ENCODE measurements around the gene GALNTL6.

Gene GALNTL6

DNA sequence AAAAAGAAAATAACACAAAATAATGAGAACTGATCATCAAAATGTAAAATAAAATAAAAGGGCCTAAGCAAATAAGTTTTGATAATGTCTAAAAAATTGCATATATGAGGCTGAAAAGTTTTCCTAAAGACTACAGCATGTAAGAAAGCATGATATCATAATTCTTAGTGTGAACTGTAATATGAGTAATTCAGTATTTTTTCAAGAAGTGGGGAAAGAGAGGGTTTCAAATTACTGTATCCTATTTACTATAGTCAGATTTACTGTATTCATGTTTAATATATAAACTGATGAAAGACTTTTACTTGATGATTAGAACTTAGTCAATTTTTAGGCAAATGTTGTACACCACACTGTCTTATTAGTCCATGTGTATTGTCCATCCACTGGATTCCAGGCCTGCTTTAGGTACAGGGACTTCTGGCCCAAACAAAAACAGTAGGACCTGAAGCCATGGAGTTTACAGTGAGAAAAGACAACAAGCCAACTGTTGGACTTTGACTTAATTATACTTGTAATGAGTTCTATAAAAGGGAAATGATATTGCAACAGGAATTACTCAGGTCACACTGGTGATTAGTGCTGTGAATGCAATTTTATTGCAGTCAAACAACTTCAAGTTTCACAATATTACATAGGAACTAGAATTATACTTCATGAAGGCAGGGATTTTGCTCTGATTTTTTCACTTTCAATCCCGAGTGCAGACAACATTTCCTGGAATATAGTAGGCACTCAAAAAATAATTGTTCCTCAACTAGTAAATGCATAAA, 837.7 kb downstream of the GALNTL6 start:
- no peak overlapping the region for H3K9ac ChIP-seq (ENCODE audit: low read depth, low read length)
- H3K4me3 ChIP-seq (ENCODE audit: low read length): no peak overlapping the region
- H3K4me2 ChIP-seq (ENCODE audit: low read length): no peak overlapping the region
- no peaks in the 10 kb centered on the region for H3K9me3 ChIP-seq (replicated peaks; ENCODE audit: low read length)
- no peaks in the 10 kb centered on the region for H3K36me3 ChIP-seq (ENCODE audit: insufficient read depth, low read length)
- no peaks in the 10 kb centered on the region for H3K4me1 ChIP-seq (ENCODE audit: control insufficient read depth, insufficient read depth, low read length)
- H3K27me3 ChIP-seq (ENCODE audit: control insufficient read depth, insufficient read depth, low read length): no peaks in the 10 kb centered on the region

DNA sequence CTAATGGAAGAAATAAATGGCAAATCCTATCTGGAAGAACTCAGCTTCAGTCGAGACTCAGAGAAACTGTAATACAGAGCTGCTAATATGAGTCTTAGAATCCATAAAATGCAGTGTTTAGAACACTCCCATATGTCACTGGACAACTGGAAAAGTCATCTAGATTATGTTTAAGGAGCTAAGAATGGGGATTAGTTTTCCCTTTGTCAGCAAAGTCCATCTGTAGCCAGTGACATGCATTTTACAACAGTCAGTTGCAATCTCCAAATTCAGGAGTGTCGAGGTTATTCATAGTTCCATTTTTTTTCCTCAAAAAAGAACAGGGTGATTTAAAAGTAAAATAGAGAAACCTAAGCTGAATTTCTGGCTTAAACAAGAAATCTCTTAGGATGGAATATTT, 838.8 kb downstream of the GALNTL6 start:
- H3K9me3 ChIP-seq (replicated peaks; ENCODE audit: low read length): no peaks in the 10 kb centered on the region
- H3K27me3 ChIP-seq (ENCODE audit: control insufficient read depth, insufficient read depth, low read length): no peaks in the 10 kb centered on the region
- H3K4me2 ChIP-seq (ENCODE audit: low read length): no peak overlapping the region
- H3K4me1 ChIP-seq (ENCODE audit: control insufficient read depth, insufficient read depth, low read length): no peaks in the 10 kb centered on the region
- H3K4me3 ChIP-seq (ENCODE audit: low read length): no peak overlapping the region
- no peaks in the 10 kb centered on the region for H3K36me3 ChIP-seq (ENCODE audit: insufficient read depth, low read length)
- no peak overlapping the region for H3K9ac ChIP-seq (ENCODE audit: low read depth, low read length)

DNA sequence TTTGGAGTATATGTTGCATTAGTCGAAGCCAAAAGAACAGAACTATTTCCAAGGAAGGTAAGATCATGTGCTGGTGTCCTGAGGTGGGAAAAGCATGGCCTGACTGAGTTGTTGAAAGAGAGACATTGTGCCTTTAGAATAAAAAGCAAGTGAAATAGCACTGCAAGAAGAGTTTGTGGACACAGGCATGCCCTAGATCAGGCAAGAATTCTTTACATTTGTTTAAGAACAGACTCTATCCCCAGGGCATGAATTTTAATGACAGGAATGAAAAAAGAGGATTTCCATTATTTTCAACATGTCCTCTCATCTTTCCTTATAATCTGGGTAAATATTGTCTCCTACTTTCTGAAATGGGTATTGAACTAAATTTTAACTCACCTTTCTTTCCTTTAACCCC, 839.2 kb downstream of the GALNTL6 start:
- H3K4me1 ChIP-seq (ENCODE audit: control insufficient read depth, insufficient read depth, low read length): no peaks in the 10 kb centered on the region
- H3K9ac ChIP-seq (ENCODE audit: low read depth, low read length): no peak overlapping the region
- no peak overlapping the region for H3K4me3 ChIP-seq (ENCODE audit: low read length)
- H3K4me2 ChIP-seq (ENCODE audit: low read length): no peak overlapping the region
- H3K27me3 ChIP-seq (ENCODE audit: control insufficient read depth, insufficient read depth, low read length): no peaks in the 10 kb centered on the region
- no peaks in the 10 kb centered on the region for H3K36me3 ChIP-seq (ENCODE audit: insufficient read depth, low read length)
- H3K9me3 ChIP-seq (replicated peaks; ENCODE audit: low read length): no peaks in the 10 kb centered on the region

DNA sequence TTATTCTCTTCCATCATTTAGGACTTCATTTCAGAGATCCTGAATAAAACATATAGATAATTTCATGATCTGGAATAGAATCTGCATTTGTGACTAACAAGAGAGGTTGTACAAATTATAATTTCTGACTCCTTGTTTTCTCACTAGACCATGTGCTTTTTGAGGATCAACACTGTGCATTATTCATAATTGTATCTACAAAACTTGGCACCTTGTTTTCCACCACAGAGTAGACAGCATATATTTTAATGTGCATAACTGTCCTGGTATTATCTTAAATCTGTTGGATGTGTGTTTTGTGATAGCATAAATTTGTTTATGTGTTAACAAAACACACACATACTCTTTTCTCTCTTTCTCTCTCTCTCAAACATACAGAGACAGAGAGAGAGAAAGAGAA, 840.5 kb downstream of the GALNTL6 start:
- Histone ChIP-seq H3K4me2 (ENCODE audit: low read length) (no peak overlapping the region), H3K4me3 (ENCODE audit: low read length) (no peak overlapping the region), H3K36me3 (ENCODE audit: insufficient read depth, low read length) (no peaks in the 10 kb centered on the region), H3K27me3 (ENCODE audit: control insufficient read depth, insufficient read depth, low read length) (no peaks in the 10 kb centered on the region), H3K9ac (ENCODE audit: low read depth, low read length) (no peak overlapping the region), H3K9me3 (replicated peaks; ENCODE audit: low read length) (no peaks in the 10 kb centered on the region), H3K4me1 (ENCODE audit: control insufficient read depth, insufficient read depth, low read length) (no peaks in the 10 kb centered on the region)

DNA sequence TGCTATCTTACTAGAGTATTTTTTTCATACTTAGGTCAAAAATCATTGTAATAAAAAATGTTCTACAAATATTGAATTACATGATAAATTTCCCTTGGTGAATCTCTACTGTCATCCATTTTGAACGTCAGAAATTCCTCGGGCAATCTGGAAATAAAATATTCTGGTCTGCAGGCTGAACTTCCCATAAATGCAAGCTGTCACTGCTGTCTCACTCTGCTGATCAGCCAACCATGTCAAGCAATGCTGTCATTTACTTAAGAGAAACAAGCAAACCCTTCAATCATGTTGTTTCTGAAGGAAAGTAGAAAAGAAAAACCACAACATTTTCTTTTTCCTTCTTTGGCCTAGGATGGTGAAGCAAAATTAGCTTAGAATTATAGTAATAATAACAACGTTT, 841.3 kb downstream of the GALNTL6 start:
- H3K27me3 ChIP-seq (ENCODE audit: control insufficient read depth, insufficient read depth, low read length): no peaks in the 10 kb centered on the region
- no peaks in the 10 kb centered on the region for H3K36me3 ChIP-seq (ENCODE audit: insufficient read depth, low read length)

DNA sequence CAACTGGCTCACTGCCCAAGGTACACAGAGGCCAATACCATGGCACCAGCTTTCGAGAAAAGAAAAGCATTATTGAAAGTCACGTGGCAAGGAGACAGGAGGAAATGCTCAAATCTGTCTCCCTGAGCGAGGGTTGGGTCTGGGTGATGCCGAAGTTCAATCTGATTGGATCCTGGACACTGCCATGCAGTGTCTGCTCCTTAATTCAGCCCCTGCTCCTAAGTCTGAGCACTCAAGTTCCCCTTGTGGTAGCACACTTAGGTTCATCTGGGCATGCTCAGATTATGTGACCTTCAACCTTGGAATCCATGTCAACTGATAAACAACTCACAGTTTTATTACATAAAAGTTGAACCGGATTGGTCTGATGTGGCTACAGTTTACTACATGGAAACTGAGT, 842.9 kb downstream of the GALNTL6 start:
- H3K4me3 ChIP-seq (ENCODE audit: low read length): no peak overlapping the region
- H3K4me1 ChIP-seq (ENCODE audit: control insufficient read depth, insufficient read depth, low read length): no peaks in the 10 kb centered on the region
- H3K9ac ChIP-seq (ENCODE audit: low read depth, low read length): no peak overlapping the region
- H3K4me2 ChIP-seq (ENCODE audit: low read length): no peak overlapping the region
- H3K27me3 ChIP-seq (ENCODE audit: control insufficient read depth, insufficient read depth, low read length): no peaks in the 10 kb centered on the region
- H3K9me3 ChIP-seq (replicated peaks; ENCODE audit: low read length): no peaks in the 10 kb centered on the region
- H3K36me3 ChIP-seq (ENCODE audit: insufficient read depth, low read length): no peaks in the 10 kb centered on the region

More for the DNA sequence above, 841.3 kb downstream of the GALNTL6 start:
- H3K4me3 ChIP-seq (ENCODE audit: low read length): no peak overlapping the region
- H3K4me1 ChIP-seq (ENCODE audit: control insufficient read depth, insufficient read depth, low read length): no peaks in the 10 kb centered on the region
- no peak overlapping the region for H3K9ac ChIP-seq (ENCODE audit: low read depth, low read length)
- H3K4me2 ChIP-seq (ENCODE audit: low read length): no peak overlapping the region
- H3K9me3 ChIP-seq (replicated peaks; ENCODE audit: low read length): no peaks in the 10 kb centered on the region

DNA sequence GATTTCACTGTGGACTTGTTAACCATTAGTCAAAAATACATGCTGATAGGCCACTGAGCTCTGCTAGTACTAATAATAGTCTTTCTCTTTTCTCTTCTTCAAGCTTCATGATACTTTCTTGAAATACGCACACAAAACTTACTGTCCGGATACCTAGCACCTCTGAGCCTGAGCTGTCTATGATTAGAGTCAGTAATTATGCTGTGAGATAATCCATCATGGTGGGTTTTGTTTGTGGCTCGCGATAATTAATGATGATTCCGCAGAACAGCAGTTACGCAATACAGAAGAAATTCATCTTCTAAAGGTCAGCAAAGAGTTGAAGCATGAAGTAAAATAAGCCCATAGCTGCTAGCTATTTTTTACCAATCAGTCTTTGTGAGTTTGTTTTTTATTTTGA, 843.9 kb downstream of the GALNTL6 start:
- Histone ChIP-seq H3K4me2 (ENCODE audit: low read length) (no peak overlapping the region), H3K36me3 (ENCODE audit: insufficient read depth, low read length) (no peaks in the 10 kb centered on the region), H3K9me3 (replicated peaks; ENCODE audit: low read length) (no peaks in the 10 kb centered on the region), H3K4me1 (ENCODE audit: control insufficient read depth, insufficient read depth, low read length) (no peaks in the 10 kb centered on the region), H3K4me3 (ENCODE audit: low read length) (no peak overlapping the region), H3K9ac (ENCODE audit: low read depth, low read length) (no peak overlapping the region), H3K27me3 (ENCODE audit: control insufficient read depth, insufficient read depth, low read length) (no peaks in the 10 kb centered on the region)

DNA sequence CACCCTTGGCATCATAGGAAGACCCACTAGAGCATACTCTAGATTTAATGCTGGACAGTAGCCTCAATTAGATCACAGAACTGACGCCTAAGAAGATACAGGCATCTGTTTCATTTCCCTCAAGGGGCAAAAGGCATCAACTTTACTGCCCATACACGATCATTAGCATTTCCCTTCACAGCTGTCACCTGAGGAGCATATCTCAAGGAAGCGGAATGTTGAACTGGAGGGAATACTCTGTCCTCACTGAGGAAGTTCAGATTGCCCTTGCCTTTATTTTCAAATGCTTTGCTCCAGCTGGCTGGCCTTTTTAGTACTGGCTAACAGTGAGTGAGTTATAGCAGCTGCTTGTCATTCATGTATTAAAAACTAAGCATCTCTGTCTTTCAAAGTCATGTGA, 847.0 kb downstream of the GALNTL6 start:
- H3K9me3 ChIP-seq (replicated peaks; ENCODE audit: low read length): no peaks in the 10 kb centered on the region
- H3K4me1 ChIP-seq (ENCODE audit: control insufficient read depth, insufficient read depth, low read length): no peaks in the 10 kb centered on the region
- H3K27me3 ChIP-seq (ENCODE audit: control insufficient read depth, insufficient read depth, low read length): no peaks in the 10 kb centered on the region
- H3K9ac ChIP-seq (ENCODE audit: low read depth, low read length): no peak overlapping the region
- no peaks in the 10 kb centered on the region for H3K36me3 ChIP-seq (ENCODE audit: insufficient read depth, low read length)
- no peak overlapping the region for H3K4me2 ChIP-seq (ENCODE audit: low read length)
- no peak overlapping the region for H3K4me3 ChIP-seq (ENCODE audit: low read length)

DNA sequence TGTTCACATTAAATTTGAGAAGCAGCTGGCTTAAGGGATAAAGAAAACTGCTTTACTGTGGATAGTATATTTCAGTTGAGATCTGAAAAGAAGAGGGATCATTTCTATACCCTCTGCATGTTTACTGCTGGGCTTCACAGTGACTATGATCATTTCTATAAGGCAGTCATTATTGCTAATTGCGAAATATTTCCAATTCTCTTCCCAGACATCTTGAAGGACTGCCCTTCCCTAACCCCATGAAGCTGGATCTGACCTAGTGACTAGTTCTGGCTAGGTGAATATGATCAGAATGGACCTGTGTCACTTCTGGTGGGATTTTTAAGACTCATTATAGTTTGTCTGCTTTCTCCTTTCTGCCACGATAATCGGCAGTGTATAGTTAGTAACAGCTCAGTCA, 848.9 kb downstream of the GALNTL6 start:
- no peak overlapping the region for H3K9ac ChIP-seq (ENCODE audit: low read depth, low read length)
- no peak overlapping the region for H3K4me2 ChIP-seq (ENCODE audit: low read length)
- no peaks in the 10 kb centered on the region for H3K36me3 ChIP-seq (ENCODE audit: insufficient read depth, low read length)
- no peaks in the 10 kb centered on the region for H3K27me3 ChIP-seq (ENCODE audit: control insufficient read depth, insufficient read depth, low read length)
- no peaks in the 10 kb centered on the region for H3K9me3 ChIP-seq (replicated peaks; ENCODE audit: low read length)
- no peak overlapping the region for H3K4me3 ChIP-seq (ENCODE audit: low read length)
- no peaks in the 10 kb centered on the region for H3K4me1 ChIP-seq (ENCODE audit: control insufficient read depth, insufficient read depth, low read length)

DNA sequence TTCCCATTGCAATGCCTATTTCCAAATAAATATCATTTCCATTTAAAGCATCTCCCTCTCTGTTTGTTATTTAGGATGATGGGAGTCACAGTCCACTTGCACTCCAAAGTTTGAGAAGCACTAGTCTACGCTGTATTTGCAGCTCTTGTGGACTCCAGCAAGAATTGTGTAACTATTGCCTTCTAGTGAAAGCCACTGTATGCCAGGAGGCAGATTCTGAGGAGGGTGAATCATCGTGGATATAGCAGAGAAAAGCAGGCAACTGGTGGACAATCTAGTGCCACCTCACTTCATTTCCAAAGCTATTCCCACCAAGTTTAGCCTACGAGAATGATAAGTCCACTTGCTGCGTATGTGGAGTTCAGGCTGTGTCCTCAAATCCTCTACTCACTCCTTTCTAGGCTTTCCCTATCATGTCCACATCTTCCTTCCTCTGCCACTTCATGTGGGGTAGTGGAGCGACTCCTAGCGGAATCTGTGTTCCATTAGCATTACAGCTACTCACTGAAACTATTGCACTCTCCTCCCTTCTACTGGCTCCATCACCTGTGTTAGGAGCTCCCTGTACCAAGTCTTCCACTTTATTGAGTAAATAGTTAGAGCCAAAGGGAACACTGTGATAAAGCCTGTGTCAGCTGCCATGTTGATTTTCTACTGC, 853.6 kb downstream of the GALNTL6 start:
- no peaks in the 10 kb centered on the region for H3K9me3 ChIP-seq (replicated peaks; ENCODE audit: low read length)
- no peaks in the 10 kb centered on the region for H3K27me3 ChIP-seq (ENCODE audit: control insufficient read depth, insufficient read depth, low read length)
- no peak overlapping the region for H3K9ac ChIP-seq (ENCODE audit: low read depth, low read length)
- no peak overlapping the region for H3K4me2 ChIP-seq (ENCODE audit: low read length)
- H3K4me1 ChIP-seq (ENCODE audit: control insufficient read depth, insufficient read depth, low read length): no peaks in the 10 kb centered on the region
- H3K36me3 ChIP-seq (ENCODE audit: insufficient read depth, low read length): no peaks in the 10 kb centered on the region
- H3K4me3 ChIP-seq (ENCODE audit: low read length): no peak overlapping the region

DNA sequence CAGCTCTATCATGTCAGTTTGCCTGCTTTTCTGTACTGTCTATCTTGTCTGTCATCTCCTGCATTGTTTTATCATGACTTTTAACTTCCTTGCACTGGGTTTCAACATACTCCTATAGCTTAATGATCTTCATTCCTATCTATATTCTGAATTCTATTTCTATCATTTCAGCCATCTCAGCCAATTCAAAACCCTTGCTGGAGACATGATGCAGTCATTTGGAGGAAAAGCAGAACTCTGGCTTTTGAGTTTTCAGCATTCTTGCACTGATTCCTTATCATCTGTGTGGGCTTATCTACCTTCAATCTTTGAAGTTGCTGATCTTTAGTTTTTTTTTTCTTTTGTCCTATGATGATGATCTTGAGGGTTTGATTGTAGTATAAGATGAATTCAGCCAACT, 861.6 kb downstream of the GALNTL6 start:
- Histone ChIP-seq H3K4me3 (ENCODE audit: low read length) (no peak overlapping the region), H3K9me3 (replicated peaks; ENCODE audit: low read length) (no peaks in the 10 kb centered on the region), H3K36me3 (ENCODE audit: insufficient read depth, low read length) (no peaks in the 10 kb centered on the region), H3K4me1 (ENCODE audit: control insufficient read depth, insufficient read depth, low read length) (no peaks in the 10 kb centered on the region), H3K9ac (ENCODE audit: low read depth, low read length) (no peak overlapping the region), H3K4me2 (ENCODE audit: low read length) (no peak overlapping the region), H3K27me3 (ENCODE audit: control insufficient read depth, insufficient read depth, low read length) (no peaks in the 10 kb centered on the region)

DNA sequence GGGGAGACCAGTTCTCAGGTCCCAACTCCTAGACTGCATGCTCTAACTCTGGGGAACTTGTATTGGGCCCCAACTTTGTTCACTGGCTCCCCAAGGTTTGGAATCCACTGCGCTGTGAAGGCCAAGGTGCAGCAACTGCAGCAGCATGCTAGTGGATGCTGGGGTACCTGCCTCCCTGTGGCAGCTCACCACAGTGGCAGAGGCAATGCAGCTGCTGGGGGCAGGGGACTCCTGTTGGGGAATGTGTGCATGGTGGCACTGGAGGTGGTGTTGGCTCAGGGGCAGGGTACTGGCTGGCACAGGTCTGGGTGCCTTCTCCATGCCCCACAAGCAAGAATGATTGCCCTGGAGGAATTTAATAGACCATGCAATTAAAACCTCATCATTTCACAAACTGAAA, 862.0 kb downstream of the GALNTL6 start:
- Histone ChIP-seq H3K4me1 (ENCODE audit: control insufficient read depth, insufficient read depth, low read length) (no peaks in the 10 kb centered on the region), H3K9me3 (replicated peaks; ENCODE audit: low read length) (no peaks in the 10 kb centered on the region), H3K4me3 (ENCODE audit: low read length) (no peak overlapping the region), H3K4me2 (ENCODE audit: low read length) (no peak overlapping the region), H3K27me3 (ENCODE audit: control insufficient read depth, insufficient read depth, low read length) (no peaks in the 10 kb centered on the region), H3K36me3 (ENCODE audit: insufficient read depth, low read length) (no peaks in the 10 kb centered on the region), H3K9ac (ENCODE audit: low read depth, low read length) (no peak overlapping the region)

All from skeletal muscle satellite cell (primary cell).